GM18502 (cell line): ENCODE measurements around the gene CSNK1D.
"Not testable (repeated sequence)": the region's sequence is repeated elsewhere in the genome, so short reads cannot be mapped to it uniquely, and the experiment has no call there.

Experiments
- ATAC-seq: cut with Tn5 transposase; IDR thresholded peaks from one replicate; pipeline ENCODE4 v1.9.1; 2021; ENCODE audit warnings: mild to moderate bottlenecking; ENCODE audit not compliant: unreplicated experiment, poor library complexity

The CSNK1D gene

GRCh38 chr17:82276938-82277337 lies 3.4 kb upstream of the CSNK1D start:
- ATAC-seq, result no peak

GRCh38 chr17:82275326-82275725 lies 1.8 kb upstream of the CSNK1D start:
- no peak for ATAC-seq

DNA sequence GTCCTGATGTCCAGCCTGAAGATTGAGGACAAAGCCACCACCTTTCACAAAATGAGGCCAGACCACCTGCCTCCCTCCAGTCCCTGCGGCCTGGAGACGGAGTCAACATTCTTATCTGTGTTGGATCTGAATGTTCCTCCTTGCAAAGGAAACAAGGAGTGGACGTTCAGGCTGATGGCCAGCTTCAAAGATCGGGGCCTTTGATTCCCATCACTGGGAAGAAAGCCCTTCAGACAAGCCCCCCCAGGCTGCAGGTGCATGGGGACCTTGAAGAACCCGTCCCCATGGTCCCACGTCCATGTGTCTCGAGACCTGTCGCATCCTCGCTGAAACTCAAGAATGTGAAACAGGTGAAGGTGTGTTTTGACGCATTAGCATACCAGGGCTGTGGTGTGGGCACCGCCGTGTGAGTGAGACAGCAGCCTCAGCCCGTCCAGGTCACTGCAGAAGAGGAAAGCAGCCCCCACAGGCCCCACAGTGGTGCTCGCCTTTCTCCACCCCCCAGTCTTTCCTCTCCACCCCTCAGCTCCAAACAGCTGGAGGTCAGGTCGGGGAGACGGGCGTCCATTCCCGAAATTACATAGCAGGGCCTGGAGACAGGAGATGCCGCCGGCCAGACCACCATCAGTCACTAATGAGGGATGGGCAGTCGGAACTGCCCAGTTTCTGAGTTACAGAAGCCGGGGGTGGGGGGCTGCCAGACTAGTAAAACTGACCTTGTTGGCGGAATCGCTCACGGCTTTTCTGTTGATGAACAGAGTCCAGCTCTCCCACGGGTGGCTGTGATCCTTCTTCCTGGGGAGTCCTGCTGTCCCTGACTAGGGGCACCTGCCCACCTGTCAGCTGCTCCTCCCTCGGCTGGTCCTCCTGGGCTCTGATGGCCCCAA lies 877 bp upstream of the CSNK1D start:
- no peak for ATAC-seq

DNA sequence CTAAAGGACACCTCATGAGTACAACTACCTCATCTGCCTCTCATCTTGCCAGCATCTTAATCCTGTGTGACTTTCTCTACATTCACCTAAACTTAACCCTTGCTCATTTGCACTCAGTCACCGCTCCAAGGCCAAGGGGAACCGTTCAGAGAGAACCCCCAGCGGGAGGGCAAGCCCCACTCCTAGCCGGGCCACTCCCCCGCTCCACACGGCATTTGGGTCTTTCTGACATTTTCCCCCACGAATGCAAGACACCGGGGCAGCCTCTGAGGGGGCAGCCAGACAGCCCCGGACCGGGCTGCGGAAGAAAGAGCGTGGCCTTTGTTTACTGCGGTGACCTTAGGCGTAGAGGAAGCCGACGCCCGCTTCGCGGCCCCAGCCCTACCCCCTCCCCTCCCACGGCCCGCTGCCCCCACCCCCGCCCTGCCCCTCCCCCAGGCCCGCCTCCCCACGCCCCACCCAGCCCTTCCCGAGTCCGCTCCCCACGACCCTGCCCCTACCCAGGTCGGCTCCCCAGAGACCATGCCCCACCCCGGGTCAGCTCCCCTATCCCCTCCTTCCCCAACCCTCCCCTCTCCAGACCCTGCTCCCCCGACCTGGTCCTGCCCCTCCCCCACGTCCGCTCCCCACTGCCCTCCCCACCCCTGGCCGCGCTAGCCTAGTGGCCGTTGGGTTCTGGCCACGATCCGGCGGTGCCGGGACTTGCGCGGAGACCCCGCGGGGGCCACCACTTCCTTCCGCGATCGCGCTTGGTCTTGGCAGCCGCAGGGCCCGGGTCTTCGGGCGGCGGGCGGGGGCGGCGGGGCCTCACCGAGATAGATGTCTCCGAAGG lies 789 bp downstream of the CSNK1D start:
- ATAC-seq, result no peak

DNA sequence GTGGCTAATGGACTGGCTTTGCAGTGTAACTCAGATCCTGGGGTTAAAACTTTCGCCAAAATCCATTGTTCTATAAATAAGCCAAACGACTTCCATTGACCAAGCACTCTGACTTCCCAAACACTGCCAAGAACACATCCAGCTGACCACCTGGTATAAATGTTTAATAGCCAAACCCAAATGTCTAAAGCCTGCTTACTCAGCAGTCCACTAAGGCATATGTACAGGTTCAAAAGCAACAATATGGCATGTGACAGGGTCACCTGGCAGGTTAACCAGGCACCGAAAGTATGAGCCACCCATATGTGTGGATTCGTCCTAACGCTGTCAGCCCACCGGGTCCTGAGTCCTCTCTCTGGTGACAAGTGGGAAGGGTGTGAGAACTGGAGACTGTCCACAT lies 2.1 kb downstream of the CSNK1D start:
- ATAC-seq, result no peak

DNA sequence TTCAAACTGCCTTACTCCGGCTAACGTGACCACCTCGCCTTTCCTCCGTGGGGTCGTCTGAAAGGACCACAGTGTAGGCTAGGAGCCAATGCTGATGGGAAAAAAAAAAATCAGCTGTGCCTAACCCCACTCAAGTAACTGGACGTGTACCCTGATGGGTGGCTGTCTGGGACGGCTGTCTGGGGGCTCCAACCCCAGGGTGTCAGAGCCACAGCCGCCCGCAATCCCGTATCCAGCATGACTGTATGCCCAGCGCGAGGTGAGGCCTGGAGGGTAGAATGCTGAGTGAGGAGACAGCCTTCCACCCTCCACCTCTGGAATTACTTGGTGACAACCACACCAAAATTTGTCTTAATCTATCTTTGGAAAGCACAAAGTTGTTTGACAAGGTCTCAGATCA lies 2.8 kb downstream of the CSNK1D start:
- no peak for ATAC-seq

- no peak for ATAC-seq
Observed at GRCh38 chr17:82269882-82270500, 3.5 kb downstream of the CSNK1D start.

GRCh38 chr17:82269138-82269881 lies 4.2 kb downstream of the CSNK1D start:
- no peak for ATAC-seq

GRCh38 chr17:82267575-82268379 lies 5.7 kb downstream of the CSNK1D start:
- ATAC-seq, result no peak

- no peak for ATAC-seq
Observed at GRCh38 chr17:82266142-82266541, 7.4 kb downstream of the CSNK1D start.

DNA sequence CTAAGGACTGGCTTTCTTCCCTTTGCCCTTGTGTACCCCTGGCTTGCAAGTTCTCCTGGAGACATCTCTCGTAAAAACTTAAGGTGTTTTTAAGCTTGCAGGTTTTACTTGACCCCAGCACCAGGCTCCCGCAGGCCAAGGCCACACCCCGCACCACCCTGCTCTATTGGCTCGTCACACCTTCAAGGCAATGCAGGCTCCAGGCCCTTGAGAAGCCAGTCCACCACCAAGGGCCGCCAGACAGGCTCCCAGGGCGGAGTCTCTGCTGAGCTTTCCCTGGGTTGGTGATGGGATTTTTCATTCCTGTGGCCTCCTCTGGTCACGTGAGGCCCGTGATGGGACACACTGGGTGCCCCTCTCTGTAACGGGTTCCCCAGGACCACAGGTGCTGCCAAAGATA lies 9.9 kb downstream of the CSNK1D start:
- ATAC-seq, result no peak

DNA sequence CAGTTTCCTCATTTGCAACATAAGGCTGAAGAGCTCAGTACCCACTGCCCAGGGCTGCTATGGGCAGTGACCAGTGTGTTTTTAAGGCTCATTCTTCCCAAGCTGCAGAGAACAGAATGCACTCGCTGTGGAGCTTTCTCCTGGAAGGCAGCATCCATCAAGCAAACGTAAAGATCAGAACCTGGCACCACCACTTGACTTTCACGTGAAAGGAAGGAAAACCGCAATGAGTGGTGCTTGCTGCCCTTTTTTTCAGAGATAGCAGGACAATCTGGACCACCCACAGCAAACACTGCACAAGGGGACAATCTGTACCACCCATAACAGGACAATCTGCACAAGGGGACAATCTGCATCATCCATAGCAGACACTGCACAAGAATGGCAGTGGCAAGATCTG lies 11.2 kb downstream of the CSNK1D start:
- no peak for ATAC-seq

GRCh38 chr17:82259972-82260961 lies 13.2 kb downstream of the CSNK1D start:
- not testable (repeated sequence) for ATAC-seq

- no peak for ATAC-seq
Observed at GRCh38 chr17:82258555-82258954, 14.9 kb downstream of the CSNK1D start.

- no peak for ATAC-seq
Observed at GRCh38 chr17:82257473-82257872, 16.0 kb downstream of the CSNK1D start.

DNA sequence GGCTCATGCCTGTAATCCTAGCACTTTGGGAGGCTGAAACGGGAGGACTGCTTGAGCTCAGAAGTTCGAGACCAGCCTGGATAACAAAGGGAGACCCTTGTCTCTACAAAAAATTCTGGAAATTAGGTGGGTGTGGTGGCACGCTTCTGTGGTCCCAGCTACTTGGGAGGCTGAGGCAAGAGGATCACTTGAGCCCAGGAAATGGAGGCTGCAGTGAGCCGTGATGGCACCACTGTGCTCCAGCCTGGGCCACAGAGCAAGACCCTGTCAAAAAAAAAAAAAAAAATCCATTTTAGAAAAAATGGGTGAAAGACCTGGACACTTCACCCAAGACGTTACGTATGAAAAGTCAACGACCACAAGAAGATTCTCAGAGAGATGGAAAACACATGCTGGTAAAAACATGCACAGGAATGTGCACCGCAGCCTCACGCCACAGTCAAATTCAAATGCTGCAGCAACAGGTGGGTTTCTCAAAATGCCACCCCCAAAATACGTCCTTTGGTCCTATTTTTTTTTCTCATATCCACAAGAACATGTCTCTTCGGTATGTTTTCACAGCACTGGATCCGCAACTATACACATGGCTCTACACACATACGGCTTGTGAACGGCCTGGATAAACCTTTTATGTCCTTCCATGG lies 17.1 kb downstream of the CSNK1D start:
- no peak for ATAC-seq

DNA sequence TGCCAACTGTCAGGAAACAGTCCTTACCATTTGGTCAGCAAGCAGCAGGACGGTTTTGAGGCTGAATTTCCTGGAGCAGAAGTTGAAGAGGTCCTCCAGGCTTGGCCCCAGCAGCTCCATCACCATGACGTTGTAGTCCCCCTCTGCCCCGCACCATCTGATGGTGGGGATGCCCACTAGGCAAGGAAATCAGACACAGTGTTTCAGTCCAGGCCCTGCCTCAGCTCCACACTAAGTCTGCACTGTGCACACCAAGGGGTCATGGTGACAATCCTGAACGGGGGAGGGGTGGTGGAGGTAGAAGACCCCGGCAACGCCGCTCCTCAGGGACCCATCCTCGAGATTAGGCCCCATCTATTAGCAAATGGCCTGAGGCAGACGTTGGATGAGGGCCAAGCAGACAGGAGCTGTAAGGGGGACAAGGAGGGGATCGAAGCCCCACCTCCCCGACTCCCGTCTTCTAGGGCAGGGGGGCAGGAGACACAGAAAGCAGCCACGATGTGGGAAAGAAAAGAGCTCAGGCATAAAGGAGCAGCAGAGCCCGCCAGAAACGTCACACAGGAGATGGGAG lies 18.0 kb downstream of the CSNK1D start:
- ATAC-seq, result no peak
